Breast epithelium (tissue), 3 donors: ENCODE results near the gene TSPAN2.

Source experiments
- POLR2A ChIP-seq: fragments of 450-650 bp; IDR thresholded peaks from one replicate; pipeline ENCODE4 v1.6.1; 2016; ENCODE audit warnings: antibody characterized with exemption, mild to moderate bottlenecking, moderate library complexity
- POLR2AphosphoS5 ChIP-seq, 3 donors: sonication (generic); formaldehyde crosslinking; IDR thresholded peaks; one replicate each; pipeline ENCODE4 v1.6.1; 2017; ENCODE audit warnings: antibody characterized with exemption in 3 of 3
- TF ChIP-seq, protein P1 (sequence below), 3 donors: fragments of 450-650 bp; IDR thresholded peaks; one replicate each; pipeline ENCODE4 v1.5.1; 2016 to 2017; ENCODE audit warnings: antibody characterized with exemption in 3 of 3, mild to moderate bottlenecking in 3 of 3, moderate library complexity in 3 of 3

DNA sequence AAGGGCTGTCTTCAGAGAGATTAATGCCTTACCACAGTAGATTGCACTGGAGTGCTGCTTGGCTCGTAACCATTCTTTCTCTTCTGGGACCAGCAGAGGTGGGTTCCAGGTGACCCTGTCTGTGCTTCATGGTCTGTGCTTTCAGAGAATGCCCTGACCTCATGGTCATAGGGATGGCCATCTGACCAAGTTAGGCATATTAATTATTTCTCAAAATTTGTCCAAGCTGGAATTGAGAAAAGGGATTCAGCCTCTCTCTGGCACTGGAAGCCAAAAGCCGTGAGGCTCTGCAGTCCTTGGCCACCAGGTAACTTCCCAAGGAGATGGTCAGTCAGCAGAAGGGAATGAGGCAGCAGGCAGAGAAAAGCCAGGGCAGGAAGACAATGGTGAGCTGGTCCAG is 37.2 kb upstream of the TSPAN2 start:
- TF ChIP-seq, protein P1, sequence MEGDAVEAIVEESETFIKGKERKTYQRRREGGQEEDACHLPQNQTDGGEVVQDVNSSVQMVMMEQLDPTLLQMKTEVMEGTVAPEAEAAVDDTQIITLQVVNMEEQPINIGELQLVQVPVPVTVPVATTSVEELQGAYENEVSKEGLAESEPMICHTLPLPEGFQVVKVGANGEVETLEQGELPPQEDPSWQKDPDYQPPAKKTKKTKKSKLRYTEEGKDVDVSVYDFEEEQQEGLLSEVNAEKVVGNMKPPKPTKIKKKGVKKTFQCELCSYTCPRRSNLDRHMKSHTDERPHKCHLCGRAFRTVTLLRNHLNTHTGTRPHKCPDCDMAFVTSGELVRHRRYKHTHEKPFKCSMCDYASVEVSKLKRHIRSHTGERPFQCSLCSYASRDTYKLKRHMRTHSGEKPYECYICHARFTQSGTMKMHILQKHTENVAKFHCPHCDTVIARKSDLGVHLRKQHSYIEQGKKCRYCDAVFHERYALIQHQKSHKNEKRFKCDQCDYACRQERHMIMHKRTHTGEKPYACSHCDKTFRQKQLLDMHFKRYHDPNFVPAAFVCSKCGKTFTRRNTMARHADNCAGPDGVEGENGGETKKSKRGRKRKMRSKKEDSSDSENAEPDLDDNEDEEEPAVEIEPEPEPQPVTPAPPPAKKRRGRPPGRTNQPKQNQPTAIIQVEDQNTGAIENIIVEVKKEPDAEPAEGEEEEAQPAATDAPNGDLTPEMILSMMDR (IDR thresholded peaks at IDR 0.05), result no peak
- TF ChIP-seq POLR2A (no peak), POLR2AphosphoS5 (IDR thresholded peaks at IDR 0.05) (no peak)
